Measurements from ENCODE around the gene SNX30. TPM values are rescaled to one million over a fixed set of nuclear protein-coding genes. Genes with fewer than 3 reads are reported as not detected.

Gene SNX30
- total RNA-seq, 1 experiment from 2014 or later: 12.7 TPM

- Histone ChIP-seq H3K4me3 (replicated peaks in 1 of 2; ENCODE audit: low read depth in 1 of 2, low read length in 2 of 2) (no peak overlapping the region), H3K27me3 (ENCODE audit: insufficient read depth, low read length) (no peaks in the 10 kb centered on the region), H3K4me1 (ENCODE audit: control insufficient read depth in 1 of 2, insufficient read depth in 2 of 2, low read length in 2 of 2) (no peaks in the 10 kb centered on the region), H3K4me2 (ENCODE audit: low read length) (no peak overlapping the region), H3K9me2 (ENCODE audit: insufficient read depth) (no peaks in the 10 kb centered on the region), H3K36me3 (ENCODE audit: control insufficient read depth in 1 of 2, insufficient read depth in 2 of 2, low read length in 2 of 2) (no peaks in the 10 kb centered on the region), H3K9ac (ENCODE audit: low read length) (no peak overlapping the region), H3K27ac (ENCODE audit: low read depth, low read length) (no peak overlapping the region), H2AFZ (ENCODE audit: low read depth, low read length, poor library complexity, severe bottlenecking) (no peak overlapping the region), H3K79me2 (ENCODE audit: insufficient read depth, low read length) (no peaks in the 10 kb centered on the region), H4K20me1 (ENCODE audit: insufficient read depth) (no peaks in the 10 kb centered on the region), H3K9me3 (ENCODE audit: control insufficient read depth in 1 of 2, insufficient read depth in 1 of 2, low read depth in 1 of 2, low read length in 2 of 2) (no peaks in the 10 kb centered on the region)
- no TSS peak for BruUV-seq (replicated peaks)
- RAD21 ChIA-PET (ENCODE audit: low non-redundant PET in 1 of 2, low total read pairs in 2 of 2, uncharacterized antibody in 2 of 2, unreplicated experiment in 2 of 2): no interaction called here
- intact Hi-C loops (cut with micrococcal nuclease): no loop called here
- no peak for DNase-seq (ENCODE audit: low read depth, low spot score)
- CTCF ChIA-PET: no interaction called here
- no peak for TF ChIP-seq ZNF274 (IDR thresholded peaks at IDR 0.05; ENCODE audit: low read depth, low read length)
- no peak for TF ChIP-seq YY1 (IDR thresholded peaks at IDR 0.05; ENCODE audit: extremely low read depth, insufficient replicate concordance, low read depth, low read length)
- no peak for TF ChIP-seq RAD21 (IDR thresholded peaks at IDR 0.05; ENCODE audit: low read depth)
- TF ChIP-seq, protein P1, sequence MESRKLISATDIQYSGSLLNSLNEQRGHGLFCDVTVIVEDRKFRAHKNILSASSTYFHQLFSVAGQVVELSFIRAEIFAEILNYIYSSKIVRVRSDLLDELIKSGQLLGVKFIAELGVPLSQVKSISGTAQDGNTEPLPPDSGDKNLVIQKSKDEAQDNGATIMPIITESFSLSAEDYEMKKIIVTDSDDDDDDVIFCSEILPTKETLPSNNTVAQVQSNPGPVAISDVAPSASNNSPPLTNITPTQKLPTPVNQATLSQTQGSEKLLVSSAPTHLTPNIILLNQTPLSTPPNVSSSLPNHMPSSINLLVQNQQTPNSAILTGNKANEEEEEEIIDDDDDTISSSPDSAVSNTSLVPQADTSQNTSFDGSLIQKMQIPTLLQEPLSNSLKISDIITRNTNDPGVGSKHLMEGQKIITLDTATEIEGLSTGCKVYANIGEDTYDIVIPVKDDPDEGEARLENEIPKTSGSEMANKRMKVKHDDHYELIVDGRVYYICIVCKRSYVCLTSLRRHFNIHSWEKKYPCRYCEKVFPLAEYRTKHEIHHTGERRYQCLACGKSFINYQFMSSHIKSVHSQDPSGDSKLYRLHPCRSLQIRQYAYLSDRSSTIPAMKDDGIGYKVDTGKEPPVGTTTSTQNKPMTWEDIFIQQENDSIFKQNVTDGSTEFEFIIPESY (IDR thresholded peaks at IDR 0.05; ENCODE audit: extremely low read depth, insufficient replicate concordance, low read length): no peak
- no peak for TF ChIP-seq MAX (IDR thresholded peaks at IDR 0.05)
- TF ChIP-seq SP1 (IDR thresholded peaks at IDR 0.05; ENCODE audit: low read depth): no peak
- no peak for TF ChIP-seq EGR1 (IDR thresholded peaks at IDR 0.05; ENCODE audit: low read depth)
- no peak for TF ChIP-seq CEBPB (IDR thresholded peaks at IDR 0.05; ENCODE audit: low read depth)
- TF ChIP-seq EZH2 (IDR thresholded peaks at IDR 0.05): no peak
- no peak for TF ChIP-seq SRF (IDR thresholded peaks at IDR 0.05; ENCODE audit: low read depth)
- no peak for TF ChIP-seq ZFX (IDR thresholded peaks at IDR 0.05)
- no peak for TF ChIP-seq CTCF (IDR thresholded peaks at IDR 0.05 in 2 of 3, conservative IDR thresholded peaks at IDR 0.05 in 1 of 3; ENCODE audit: borderline replicate concordance in 1 of 3, insufficient read depth in 1 of 3, low read depth in 2 of 3, low read length in 2 of 3)
- TF ChIP-seq, protein P2, sequence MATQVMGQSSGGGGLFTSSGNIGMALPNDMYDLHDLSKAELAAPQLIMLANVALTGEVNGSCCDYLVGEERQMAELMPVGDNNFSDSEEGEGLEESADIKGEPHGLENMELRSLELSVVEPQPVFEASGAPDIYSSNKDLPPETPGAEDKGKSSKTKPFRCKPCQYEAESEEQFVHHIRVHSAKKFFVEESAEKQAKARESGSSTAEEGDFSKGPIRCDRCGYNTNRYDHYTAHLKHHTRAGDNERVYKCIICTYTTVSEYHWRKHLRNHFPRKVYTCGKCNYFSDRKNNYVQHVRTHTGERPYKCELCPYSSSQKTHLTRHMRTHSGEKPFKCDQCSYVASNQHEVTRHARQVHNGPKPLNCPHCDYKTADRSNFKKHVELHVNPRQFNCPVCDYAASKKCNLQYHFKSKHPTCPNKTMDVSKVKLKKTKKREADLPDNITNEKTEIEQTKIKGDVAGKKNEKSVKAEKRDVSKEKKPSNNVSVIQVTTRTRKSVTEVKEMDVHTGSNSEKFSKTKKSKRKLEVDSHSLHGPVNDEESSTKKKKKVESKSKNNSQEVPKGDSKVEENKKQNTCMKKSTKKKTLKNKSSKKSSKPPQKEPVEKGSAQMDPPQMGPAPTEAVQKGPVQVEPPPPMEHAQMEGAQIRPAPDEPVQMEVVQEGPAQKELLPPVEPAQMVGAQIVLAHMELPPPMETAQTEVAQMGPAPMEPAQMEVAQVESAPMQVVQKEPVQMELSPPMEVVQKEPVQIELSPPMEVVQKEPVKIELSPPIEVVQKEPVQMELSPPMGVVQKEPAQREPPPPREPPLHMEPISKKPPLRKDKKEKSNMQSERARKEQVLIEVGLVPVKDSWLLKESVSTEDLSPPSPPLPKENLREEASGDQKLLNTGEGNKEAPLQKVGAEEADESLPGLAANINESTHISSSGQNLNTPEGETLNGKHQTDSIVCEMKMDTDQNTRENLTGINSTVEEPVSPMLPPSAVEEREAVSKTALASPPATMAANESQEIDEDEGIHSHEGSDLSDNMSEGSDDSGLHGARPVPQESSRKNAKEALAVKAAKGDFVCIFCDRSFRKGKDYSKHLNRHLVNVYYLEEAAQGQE (IDR thresholded peaks at IDR 0.05; ENCODE audit: low read depth): no peak
- TF ChIP-seq, protein P3, sequence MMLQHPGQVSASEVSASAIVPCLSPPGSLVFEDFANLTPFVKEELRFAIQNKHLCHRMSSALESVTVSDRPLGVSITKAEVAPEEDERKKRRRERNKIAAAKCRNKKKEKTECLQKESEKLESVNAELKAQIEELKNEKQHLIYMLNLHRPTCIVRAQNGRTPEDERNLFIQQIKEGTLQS (IDR thresholded peaks at IDR 0.05): no peak
- TF ChIP-seq ELF1 (IDR thresholded peaks at IDR 0.05; ENCODE audit: borderline replicate concordance, low read depth): no peak
- no peak for TF ChIP-seq SIN3A (IDR thresholded peaks at IDR 0.05; ENCODE audit: low read depth)
- no peak for TF ChIP-seq CBX3 (IDR thresholded peaks at IDR 0.05; ENCODE audit: low read depth)
- POLR2A ChIA-PET: no interaction called here
- ATAC-seq: no peak
These were observed 85.8 kb downstream of the SNX30 start for GRCh38 chr9:112836394-112836793.
